HCT116 (cell line): Measurements from ENCODE around the gene TIAM1.

Experiments
- CBX3 ChIP-seq: IDR thresholded peaks from 2 replicates; pipeline ENCODE4 v1.6.1; 2012; ENCODE audit warnings: low read depth
- CEBPB ChIP-seq: IDR thresholded peaks from 2 replicates; pipeline ENCODE4 v1.6.1; 2012; ENCODE audit warnings: low read depth
- EZH2 ChIP-seq: fragments of 200-600 bp; sonication (generic); IDR thresholded peaks from 2 replicates; pipeline ENCODE4 v1.6.1; 2017; ENCODE audit warnings: antibody characterized with exemption, mixed run types
- EZH2phosphoT487 ChIP-seq: fragments of 200-600 bp; IDR thresholded peaks from 2 replicates; pipeline ENCODE4 v1.6.1; 2018; ENCODE audit warnings: antibody characterized with exemption, borderline replicate concordance
- FOSL1 ChIP-seq: IDR thresholded peaks from 2 replicates; pipeline ENCODE4 v1.6.1; 2012; ENCODE audit warnings: low read depth
- JUND ChIP-seq: IDR thresholded peaks from 2 replicates; pipeline ENCODE4 v1.6.1; 2012
- POLR2A ChIP-seq: IDR thresholded peaks from 2 replicates; pipeline ENCODE4 v1.7.0; 2011; ENCODE audit warnings: borderline replicate concordance; ENCODE audit not compliant: insufficient read depth, insufficient read length; ENCODE audit errors: extremely low read depth
- POLR2AphosphoS5 ChIP-seq: IDR thresholded peaks from 2 replicates; pipeline ENCODE4 v1.6.1; 2011; ENCODE audit warnings: mild to moderate bottlenecking, low read depth, low read length, moderate library complexity
- SRF ChIP-seq: IDR thresholded peaks from 2 replicates; pipeline ENCODE4 v1.6.1; 2012; ENCODE audit warnings: low read depth
- ZFX ChIP-seq: fragments of 450-650 bp; IDR thresholded peaks from 2 replicates; pipeline ENCODE4 v1.6.1; 2017
- TF ChIP-seq, protein P1 (sequence below): IDR thresholded peaks from 2 replicates; pipeline ENCODE4 v1.6.1; 2012; ENCODE audit warnings: low read depth
- TF ChIP-seq, protein P2 (sequence below), 3 experiments: fragments of 200-600 bp in 1 of 3; sonication (generic) in 1 of 3; IDR thresholded peaks in 2 of 3; conservative IDR thresholded peaks in 1 of 3; 2 replicates each; pipeline ENCODE4 v1.5.1; 2012 to 2017; ENCODE audit warnings: low read depth in 2 of 3, low read length in 2 of 3, antibody characterized with exemption in 1 of 3, borderline replicate concordance in 1 of 3, control low read depth in 1 of 3, mild to moderate bottlenecking in 1 of 3, mixed read lengths in 1 of 3, mixed run types in 1 of 3, moderate library complexity in 1 of 3; ENCODE audit not compliant: insufficient read depth in 1 of 3

DNA sequence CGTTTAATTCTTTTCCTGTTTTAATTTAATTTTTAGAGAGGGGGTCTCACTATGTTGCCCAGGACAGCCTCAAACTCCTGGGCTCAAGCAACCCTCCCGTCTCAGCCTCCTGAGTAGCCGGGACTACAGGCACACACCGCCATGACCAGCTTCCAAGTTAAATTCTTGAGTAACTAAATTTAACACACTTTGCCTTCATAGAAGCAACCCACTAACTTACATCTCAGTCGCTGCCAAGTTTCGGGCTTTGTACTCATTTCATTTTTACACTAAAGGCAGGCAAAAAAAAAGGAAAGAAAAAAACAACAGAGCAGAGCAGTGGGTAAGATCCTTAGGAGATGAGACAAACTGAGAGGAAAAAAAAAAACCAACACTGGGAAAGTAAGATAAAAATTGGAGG is 3.5 kb downstream of the TIAM1 start:
- no peak for TF ChIP-seq EZH2
- TF ChIP-seq, protein P1, sequence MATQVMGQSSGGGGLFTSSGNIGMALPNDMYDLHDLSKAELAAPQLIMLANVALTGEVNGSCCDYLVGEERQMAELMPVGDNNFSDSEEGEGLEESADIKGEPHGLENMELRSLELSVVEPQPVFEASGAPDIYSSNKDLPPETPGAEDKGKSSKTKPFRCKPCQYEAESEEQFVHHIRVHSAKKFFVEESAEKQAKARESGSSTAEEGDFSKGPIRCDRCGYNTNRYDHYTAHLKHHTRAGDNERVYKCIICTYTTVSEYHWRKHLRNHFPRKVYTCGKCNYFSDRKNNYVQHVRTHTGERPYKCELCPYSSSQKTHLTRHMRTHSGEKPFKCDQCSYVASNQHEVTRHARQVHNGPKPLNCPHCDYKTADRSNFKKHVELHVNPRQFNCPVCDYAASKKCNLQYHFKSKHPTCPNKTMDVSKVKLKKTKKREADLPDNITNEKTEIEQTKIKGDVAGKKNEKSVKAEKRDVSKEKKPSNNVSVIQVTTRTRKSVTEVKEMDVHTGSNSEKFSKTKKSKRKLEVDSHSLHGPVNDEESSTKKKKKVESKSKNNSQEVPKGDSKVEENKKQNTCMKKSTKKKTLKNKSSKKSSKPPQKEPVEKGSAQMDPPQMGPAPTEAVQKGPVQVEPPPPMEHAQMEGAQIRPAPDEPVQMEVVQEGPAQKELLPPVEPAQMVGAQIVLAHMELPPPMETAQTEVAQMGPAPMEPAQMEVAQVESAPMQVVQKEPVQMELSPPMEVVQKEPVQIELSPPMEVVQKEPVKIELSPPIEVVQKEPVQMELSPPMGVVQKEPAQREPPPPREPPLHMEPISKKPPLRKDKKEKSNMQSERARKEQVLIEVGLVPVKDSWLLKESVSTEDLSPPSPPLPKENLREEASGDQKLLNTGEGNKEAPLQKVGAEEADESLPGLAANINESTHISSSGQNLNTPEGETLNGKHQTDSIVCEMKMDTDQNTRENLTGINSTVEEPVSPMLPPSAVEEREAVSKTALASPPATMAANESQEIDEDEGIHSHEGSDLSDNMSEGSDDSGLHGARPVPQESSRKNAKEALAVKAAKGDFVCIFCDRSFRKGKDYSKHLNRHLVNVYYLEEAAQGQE: no peak
- TF ChIP-seq, protein P2, sequence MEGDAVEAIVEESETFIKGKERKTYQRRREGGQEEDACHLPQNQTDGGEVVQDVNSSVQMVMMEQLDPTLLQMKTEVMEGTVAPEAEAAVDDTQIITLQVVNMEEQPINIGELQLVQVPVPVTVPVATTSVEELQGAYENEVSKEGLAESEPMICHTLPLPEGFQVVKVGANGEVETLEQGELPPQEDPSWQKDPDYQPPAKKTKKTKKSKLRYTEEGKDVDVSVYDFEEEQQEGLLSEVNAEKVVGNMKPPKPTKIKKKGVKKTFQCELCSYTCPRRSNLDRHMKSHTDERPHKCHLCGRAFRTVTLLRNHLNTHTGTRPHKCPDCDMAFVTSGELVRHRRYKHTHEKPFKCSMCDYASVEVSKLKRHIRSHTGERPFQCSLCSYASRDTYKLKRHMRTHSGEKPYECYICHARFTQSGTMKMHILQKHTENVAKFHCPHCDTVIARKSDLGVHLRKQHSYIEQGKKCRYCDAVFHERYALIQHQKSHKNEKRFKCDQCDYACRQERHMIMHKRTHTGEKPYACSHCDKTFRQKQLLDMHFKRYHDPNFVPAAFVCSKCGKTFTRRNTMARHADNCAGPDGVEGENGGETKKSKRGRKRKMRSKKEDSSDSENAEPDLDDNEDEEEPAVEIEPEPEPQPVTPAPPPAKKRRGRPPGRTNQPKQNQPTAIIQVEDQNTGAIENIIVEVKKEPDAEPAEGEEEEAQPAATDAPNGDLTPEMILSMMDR (IDR thresholded peaks at IDR 0.05 in 2 of 3, conservative IDR thresholded peaks at IDR 0.05 in 1 of 3; ENCODE audit: borderline replicate concordance in 1 of 3, insufficient read depth in 1 of 3, low read depth in 2 of 3, low read length in 2 of 3): no peak
- TF ChIP-seq CEBPB: no peak
- TF ChIP-seq CBX3: no peak
- TF ChIP-seq SRF: no peak
- no peak for TF ChIP-seq ZFX
- no peak for TF ChIP-seq POLR2AphosphoS5
- TF ChIP-seq POLR2A: no peak
- TF ChIP-seq JUND: no peak
- TF ChIP-seq FOSL1: no peak
- TF ChIP-seq EZH2phosphoT487: no peak
